Endothelial cell of umbilical vein (primary cell): ENCODE measurements around the gene XPO6. TPM values are rescaled to one million over a fixed set of nuclear protein-coding genes. Genes with fewer than 3 reads are reported as not detected.

ENCODE experiments used
- BruUV-seq: library from RNA; stranded (reverse); fragments of 400-500 nt; replicated peaks from 2 replicates; lab custom pipeline; 2021; lab: Mats Ljungman, UMichigan
- CTCF ChIA-PET: fragments of 300-600, 350-600 bp; sonication (Branson Sonifier 250); formaldehyde crosslinking; loops from one replicate; lab custom pipeline; 2021; ENCODE audit warnings: antibody characterized with exemption, inconsistent platforms; lab: Charles Lee
- POLR2A ChIA-PET: fragments of 300-600, 350-600 bp; sonication (Branson Sonifier 250); formaldehyde crosslinking; loops from one replicate; lab custom pipeline; 2021; ENCODE audit warnings: antibody characterized with exemption, inconsistent platforms; lab: Charles Lee
- DNase-seq: peaks from one replicate; pipeline ENCODE4 v3.0.0-alpha.2; 2011; ENCODE audit warnings: low read depth, low spot score
- FAIRE-seq: peaks from 2 replicates; lab custom pipeline; 2011; peaks lifted over from hg19 to GRCh38; lab: Jason Lieb, UNC
- H2AFZ ChIP-seq: 2 replicates; pipeline ENCODE4 v1.6.0; 2012; ENCODE audit warnings: low read depth, low read length, control low read depth, inconsistent platforms
- H3K27ac ChIP-seq: 2 replicates; pipeline ENCODE4 v1.5.1; 2011; ENCODE audit warnings: low read depth, mild to moderate bottlenecking, control low read depth, low read length, moderate library complexity; ENCODE audit not compliant: insufficient read depth
- H3K27me3 ChIP-seq, 2 experiments: 2 replicates each; pipeline versions ENCODE4 v1.6.0 to v1.6.1; 2011; ENCODE audit warnings: low read length in 2 of 2, mixed read lengths in 1 of 2; ENCODE audit not compliant: control insufficient read depth in 2 of 2, insufficient read depth in 2 of 2
- H3K36me3 ChIP-seq, 2 experiments: 2 replicates in 1 of 2; 3 replicates in 1 of 2; pipeline ENCODE4 v1.5.1; 2011; ENCODE audit warnings: low read length in 2 of 2, mild to moderate bottlenecking in 1 of 2, moderate library complexity in 1 of 2; ENCODE audit not compliant: control insufficient read depth in 2 of 2, insufficient read depth in 2 of 2; ENCODE audit errors: extremely low read depth in 1 of 2
- H3K4me1 ChIP-seq: 3 replicates; pipeline ENCODE4 v1.5.1; 2011; ENCODE audit warnings: mild to moderate bottlenecking, low read length; ENCODE audit not compliant: control insufficient read depth, insufficient read depth; ENCODE audit errors: extremely low read depth
- H3K4me2 ChIP-seq: 2 replicates; pipeline ENCODE4 v1.6.1; 2011; ENCODE audit warnings: low read length, control low read depth, mixed read lengths; ENCODE audit not compliant: insufficient read depth
- H3K4me3 ChIP-seq, 3 experiments: fragments of 200-600 bp in 1 of 3; sonication (generic), shearing (Covaris generic) in 1 of 3; replicated peaks in 1 of 3; 2 replicates each; pipeline ENCODE4 v1.5.1; 2011 to 2016; ENCODE audit warnings: control low read depth in 3 of 3, low read length in 3 of 3, mild to moderate bottlenecking in 2 of 3, inconsistent platforms in 1 of 3, low read depth in 1 of 3, moderate library complexity in 1 of 3; ENCODE audit not compliant: insufficient read depth in 1 of 3
- H3K79me2 ChIP-seq: 2 replicates; pipeline ENCODE4 v1.6.0; 2012; ENCODE audit warnings: low read length, inconsistent platforms; ENCODE audit not compliant: control insufficient read depth, insufficient read depth
- H3K9ac ChIP-seq: replicated peaks from 2 replicates; pipeline ENCODE3; 2011; ENCODE audit warnings: low read length, control low read depth; ENCODE audit not compliant: insufficient read depth; ENCODE audit errors: extremely low read depth
- H3K9me1 ChIP-seq: replicated peaks from 3 replicates; pipeline ENCODE4 v1.6.0; 2011; ENCODE audit warnings: mild to moderate bottlenecking, low read length; ENCODE audit not compliant: control insufficient read depth, insufficient read depth; ENCODE audit errors: extremely low read depth
- H3K9me3 ChIP-seq: replicated peaks from 2 replicates; pipeline ENCODE4 v1.5.1; 2012; ENCODE audit warnings: low read length, inconsistent platforms; ENCODE audit not compliant: control insufficient read depth, insufficient read depth
- H4K20me1 ChIP-seq: replicated peaks from 2 replicates; pipeline ENCODE3; 2011; ENCODE audit warnings: mild to moderate bottlenecking, low read length; ENCODE audit not compliant: control insufficient read depth, insufficient read depth; ENCODE audit errors: extremely low read depth
- CTCF ChIP-seq, 2 donors: IDR thresholded peaks; 1 replicate in 1 of 2; 2 replicates in 1 of 2; pipeline ENCODE4 v1.5.1; 2011; ENCODE audit warnings: low read length in 2 of 2, mild to moderate bottlenecking in 2 of 2, moderate library complexity in 2 of 2, control low read depth in 1 of 2, inconsistent platforms in 1 of 2, low read depth in 1 of 2; ENCODE audit not compliant: insufficient read depth in 1 of 2; ENCODE audit errors: extremely low read depth in 1 of 2
- EZH2 ChIP-seq: IDR thresholded peaks from 2 replicates; pipeline ENCODE4 v1.6.1; 2012; ENCODE audit warnings: borderline replicate concordance, low read depth, mild to moderate bottlenecking, moderate library complexity, low read length, inconsistent platforms; ENCODE audit not compliant: severe bottlenecking
- FOS ChIP-seq: IDR thresholded peaks from 2 replicates; pipeline ENCODE4 v1.6.1; 2011; ENCODE audit warnings: mild to moderate bottlenecking, low read length, moderate library complexity, borderline replicate concordance; ENCODE audit not compliant: insufficient read depth
- GATA2 ChIP-seq: IDR thresholded peaks from 2 replicates; pipeline ENCODE4 v1.7.0; 2011; ENCODE audit warnings: low read depth, mild to moderate bottlenecking, moderate library complexity, mixed read lengths, low read length; ENCODE audit not compliant: insufficient read length, insufficient read depth
- JUN ChIP-seq: IDR thresholded peaks from 2 replicates; pipeline ENCODE4 v1.6.1; 2011; ENCODE audit warnings: borderline replicate concordance, low read depth; ENCODE audit not compliant: insufficient read length, insufficient read depth
- POLR2A ChIP-seq: IDR thresholded peaks from 2 replicates; pipeline ENCODE4 v1.6.1; 2012; ENCODE audit warnings: low read depth, mild to moderate bottlenecking, control low read depth, low read length
- dilution Hi-C: fragments of 300-500 bp; cut with MboI; formaldehyde crosslinking; loops from one replicate; pipeline ENCODE4 v1.15.0; 2019; ENCODE audit warnings: low sequenced_read_pairs; ENCODE audit not compliant: extremely low pct_ligation_motif_present
- intact Hi-C: fragments of 100-400 bp; cut with micrococcal nuclease; formaldehyde crosslinking; loops from one replicate; pipeline ENCODE4 v1.10.0; 2022
- polyA plus RNA-seq, 4 experiments: library from polyadenylated mRNA; depleted of rRNA in 3 of 4; stranded (reverse) in 3 of 4; unstranded in 1 of 4; fragments of >200 nt; gene quantifications; 2 replicates each; pipeline versions ENCODE4 v1.2.1 to v1.2.3, GENCODE V29; 2011 to 2012; ENCODE audit warnings: missing spikeins in 1 of 4
- total RNA-seq: library from RNA; stranded (reverse); gene quantifications from 2 replicates; pipeline ENCODE4 v1.2.3, GENCODE V29; 2021

Gene XPO6
- total and polyA plus RNA-seq, 2 donors (not counting 3 experiments of a cell fraction or from before 2014, with no cell fraction given) = 170 to 272 TPM

GRCh38 chr16:28072087-28072486 is 139.7 kb downstream of the XPO6 start:
- Histone ChIP-seq H4K20me1 (no peaks in the 10 kb centered on the region), H3K9me3 (no peaks in the 10 kb centered on the region), H3K4me3 (no peak overlapping the region), H3K4me1 (no peaks in the 10 kb centered on the region), H3K4me2 (no peak overlapping the region), H3K27me3 (peaks cover 0 to 2% of the 10 kb centered on the region in 2 experiments), H3K9ac (no peak overlapping the region), H3K36me3 (no peaks in the 10 kb centered on the region), H3K79me2 (no peaks in the 10 kb centered on the region), H2AFZ (no peak overlapping the region), H3K27ac (no peak overlapping the region), H3K9me1 (no peaks in the 10 kb centered on the region)
- TF ChIP-seq EZH2 (no peak), CTCF (IDR thresholded peaks at IDR 0.05; ENCODE audit: extremely low read depth in 1 of 2, insufficient read depth in 1 of 2, low read depth in 1 of 2, low read length in 2 of 2) (no peak), POLR2A (no peak), FOS (no peak), GATA2 (no peak), JUN (no peak)
- BruUV-seq = no TSS peak
- ChIA-PET CTCF (interaction anchor here (0.7 to 3.6 kb wide), 5 partner anchors 16 to 432 kb away, joined by 3 to 55 read pairs (median 4); no protein-coding TSS in a partner anchor), POLR2A (no interaction called here)
- intact Hi-C loops = no loop called here
- dilution Hi-C loops = no loop called here
- FAIRE-seq (no peak), DNase-seq (no peak)
